Muscle layer of colon (tissue), 2 donors: ENCODE measurements around the gene DOCK3.
"Not testable (repeated sequence)": the region's sequence is repeated elsewhere in the genome, so short reads cannot be mapped to it uniquely, and the experiment has no call there.

ENCODE experiments used
- H3K27ac ChIP-seq: one replicate; pipeline ENCODE4 v1.7.0; 2013; ENCODE audit warnings: low read depth, mild to moderate bottlenecking, low read length, moderate library complexity
- H3K27me3 ChIP-seq, 2 donors: one replicate each; pipeline ENCODE4 v1.7.0; 2013; ENCODE audit warnings: low read length in 2 of 2, mild to moderate bottlenecking in 2 of 2; ENCODE audit not compliant: insufficient read depth in 2 of 2, control insufficient read depth in 1 of 2
- H3K36me3 ChIP-seq: one replicate; pipeline ENCODE4 v1.7.0; 2013; ENCODE audit warnings: mild to moderate bottlenecking, low read length; ENCODE audit not compliant: insufficient read depth
- H3K4me1 ChIP-seq: one replicate; pipeline ENCODE4 v1.7.0; 2013; ENCODE audit warnings: mild to moderate bottlenecking, low read length; ENCODE audit not compliant: insufficient read depth
- H3K4me3 ChIP-seq, 2 donors: one replicate each; pipeline ENCODE4 v1.7.0; 2013; ENCODE audit warnings: low read length in 2 of 2, low read depth in 1 of 2, mild to moderate bottlenecking in 1 of 2, moderate library complexity in 1 of 2
- H3K9ac ChIP-seq: one replicate; pipeline ENCODE4 v1.7.0; 2013; ENCODE audit warnings: low read length
- H3K9me3 ChIP-seq: one replicate; pipeline ENCODE4 v1.7.0; 2013; ENCODE audit warnings: mild to moderate bottlenecking, low read length
- donor health status: abdominal sarcoma.
- donor health status: Adenocarcinoma of cecum.

DOCK3 gene

DNA sequence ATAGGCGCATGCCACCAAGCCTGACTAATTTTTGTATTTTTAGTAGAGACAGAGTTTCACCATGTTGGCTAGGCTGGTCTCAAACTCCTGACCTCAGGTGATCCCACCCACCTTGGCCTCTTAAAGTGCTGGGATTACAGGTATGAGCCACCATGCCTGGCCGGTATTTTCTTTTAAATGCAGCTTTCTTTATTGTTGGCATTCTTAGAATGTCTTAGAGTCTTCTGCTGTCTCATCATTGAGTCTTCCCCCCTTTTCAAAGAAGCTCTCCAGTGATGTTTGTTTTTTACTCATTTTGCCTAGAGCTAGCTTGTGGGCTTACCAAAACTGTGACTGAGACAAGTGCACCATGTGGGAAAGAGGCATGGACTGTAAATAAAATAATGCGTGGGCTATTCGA is 13.9 kb downstream of the DOCK3 start:
- H3K9ac ChIP-seq, H3K27ac ChIP-seq, H3K9me3 ChIP-seq, H3K27me3 ChIP-seq, H3K36me3 ChIP-seq, H3K4me1 ChIP-seq, H3K4me3 ChIP-seq: not testable (repeated sequence)

DNA sequence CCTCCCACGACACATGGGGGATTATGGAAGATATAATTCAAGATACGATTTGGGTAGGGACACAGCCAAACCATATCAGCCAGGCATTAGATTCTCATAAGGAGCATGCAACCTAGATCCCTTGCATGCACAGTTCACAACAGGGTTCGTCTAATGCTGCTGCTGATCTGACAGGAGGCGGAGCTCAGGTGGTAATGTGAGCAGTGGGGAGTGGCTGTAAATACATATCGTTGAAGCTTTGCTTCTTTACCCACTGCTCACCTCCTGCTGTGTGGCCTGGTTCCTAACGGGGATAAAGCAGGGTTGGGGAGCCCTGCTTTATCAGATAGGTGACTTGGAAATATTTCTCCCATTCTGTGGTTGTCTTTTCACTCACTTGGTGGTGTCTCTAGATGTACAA is 14.8 kb downstream of the DOCK3 start:
- no peak overlapping the region for H3K9ac ChIP-seq
- H3K4me1 ChIP-seq, result no peaks in the 10 kb centered on the region
- H3K27ac ChIP-seq, result no peak overlapping the region
- H3K27me3 ChIP-seq, result no peaks in the 10 kb centered on the region
- no peaks in the 10 kb centered on the region for H3K36me3 ChIP-seq
- H3K4me3 ChIP-seq, result no peak overlapping the region
- H3K9me3 ChIP-seq, result no peaks in the 10 kb centered on the region

DNA sequence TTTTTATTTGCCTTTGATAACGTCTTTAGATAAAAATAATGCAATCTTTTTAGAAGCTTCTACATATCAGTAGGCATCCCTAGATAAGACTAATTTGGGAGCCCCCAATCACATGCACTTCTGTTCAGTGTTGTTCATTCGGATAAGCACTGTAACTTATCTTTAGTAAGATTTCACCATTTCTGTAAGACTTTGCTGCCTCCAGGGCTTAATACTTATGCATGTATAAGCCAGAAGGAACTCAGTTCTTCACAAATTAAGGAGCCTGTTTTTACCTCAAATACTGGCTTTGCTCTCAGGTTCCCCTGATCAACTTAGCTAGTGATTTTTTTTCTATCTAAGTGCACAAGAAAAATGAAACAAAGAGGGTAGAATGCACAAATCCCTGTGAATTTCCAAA is 20.3 kb downstream of the DOCK3 start:
- Histone ChIP-seq H3K4me1 (no peaks in the 10 kb centered on the region), H3K27me3 (no peaks in the 10 kb centered on the region), H3K27ac (no peak overlapping the region), H3K4me3 (no peak overlapping the region), H3K9ac (no peak overlapping the region), H3K36me3 (no peaks in the 10 kb centered on the region), H3K9me3 (no peaks in the 10 kb centered on the region)

DNA sequence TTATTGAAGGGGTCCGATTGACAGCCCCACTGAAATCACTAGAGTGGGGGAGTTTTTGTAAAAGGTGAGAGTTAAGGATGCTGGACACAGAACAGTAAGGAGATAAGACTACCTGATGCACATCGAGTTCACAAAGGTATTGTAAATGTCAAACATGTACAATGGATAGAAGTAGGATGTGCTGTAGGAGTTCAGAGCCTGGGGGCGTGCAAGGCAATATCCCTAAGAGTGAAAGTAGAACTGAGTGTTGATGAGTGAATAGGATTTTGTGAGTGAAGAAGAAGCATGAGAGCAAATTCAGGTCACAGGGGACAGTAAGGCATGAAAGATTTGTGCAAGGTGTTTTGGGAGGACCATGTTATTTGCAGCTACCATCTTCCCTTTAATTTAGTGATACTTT is 21.5 kb downstream of the DOCK3 start:
- H3K36me3 ChIP-seq, result no peaks in the 10 kb centered on the region
- H3K4me3 ChIP-seq, result no peak overlapping the region
- H3K27ac ChIP-seq, result no peak overlapping the region
- H3K27me3 ChIP-seq, result no peaks in the 10 kb centered on the region
- H3K9ac ChIP-seq, result no peak overlapping the region
- no peaks in the 10 kb centered on the region for H3K9me3 ChIP-seq
- no peaks in the 10 kb centered on the region for H3K4me1 ChIP-seq

DNA sequence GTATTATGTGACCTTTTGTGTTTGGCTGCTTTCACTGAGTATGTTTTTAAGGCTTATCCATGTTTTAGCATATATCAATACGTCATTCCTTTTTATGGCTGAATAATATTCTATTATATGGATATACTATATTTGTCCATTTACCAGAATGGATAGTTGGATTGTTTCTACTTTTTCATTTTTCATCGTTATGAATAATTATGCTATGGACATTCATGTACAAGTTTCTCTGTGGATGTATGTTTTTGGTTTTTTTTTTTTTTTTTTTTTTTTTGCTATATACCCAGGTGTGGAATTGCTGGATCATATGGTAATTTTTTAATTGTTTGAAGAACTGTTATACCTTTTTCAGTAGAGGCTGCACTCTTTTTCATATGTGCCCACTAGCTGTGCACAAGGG is 23.5 kb downstream of the DOCK3 start:
- Histone ChIP-seq H3K9ac (no peak overlapping the region), H3K4me1 (no peaks in the 10 kb centered on the region), H3K36me3 (no peaks in the 10 kb centered on the region), H3K4me3 (no peak overlapping the region), H3K27ac (no peak overlapping the region), H3K27me3 (no peaks in the 10 kb centered on the region), H3K9me3 (no peaks in the 10 kb centered on the region)

DNA sequence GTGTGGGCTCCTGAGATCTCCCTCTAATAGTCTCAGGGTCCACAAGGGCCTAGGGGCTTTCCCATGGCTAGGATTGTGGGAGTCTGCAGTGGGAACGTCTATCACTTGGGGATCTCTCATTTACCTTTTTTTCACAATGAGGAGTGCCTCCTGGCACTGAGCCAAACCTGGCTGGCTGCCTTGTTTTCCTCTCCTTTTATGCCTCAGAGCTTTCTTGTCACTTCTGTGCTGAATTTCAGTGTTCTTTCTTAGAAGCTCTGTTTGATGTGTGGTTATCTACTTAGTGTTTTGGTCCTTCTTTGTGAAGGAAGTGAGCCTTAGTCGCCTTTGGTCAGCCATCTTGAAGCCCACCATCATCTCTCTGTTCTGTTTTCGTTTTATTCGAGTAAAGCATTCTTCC is 33.9 kb downstream of the DOCK3 start:
- H3K27ac ChIP-seq, result no peak overlapping the region

DNA sequence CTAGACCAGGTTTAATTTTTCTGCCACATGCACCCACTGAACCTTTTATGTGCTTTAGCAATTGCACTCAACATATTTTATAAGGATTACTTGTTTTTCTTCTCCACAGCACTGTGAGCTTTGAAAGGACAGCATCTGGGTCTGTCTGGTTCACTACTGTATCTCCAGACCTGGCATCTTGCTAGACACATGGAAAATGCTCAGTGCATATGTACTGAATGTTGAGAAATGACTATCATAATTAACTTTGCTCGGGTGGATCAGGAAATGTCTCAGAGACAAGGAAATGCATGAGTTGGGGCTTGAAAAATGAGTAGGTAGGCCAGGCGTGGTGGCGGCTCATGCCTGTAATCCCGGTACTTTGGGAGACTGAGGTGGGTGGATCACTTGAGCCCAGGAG is 40.2 kb downstream of the DOCK3 start:
- H3K27me3 ChIP-seq, result no peaks in the 10 kb centered on the region
- no peaks in the 10 kb centered on the region for H3K9me3 ChIP-seq
- H3K27ac ChIP-seq, result no peak overlapping the region
- H3K9ac ChIP-seq, result no peak overlapping the region
- H3K36me3 ChIP-seq, result no peaks in the 10 kb centered on the region
- H3K4me1 ChIP-seq, result no peaks in the 10 kb centered on the region
- H3K4me3 ChIP-seq, result no peak overlapping the region

More for the DNA sequence above, 33.9 kb downstream of the DOCK3 start:
- H3K27me3 ChIP-seq, result no peaks in the 10 kb centered on the region
- no peak overlapping the region for H3K4me3 ChIP-seq
- no peaks in the 10 kb centered on the region for H3K36me3 ChIP-seq
- H3K9ac ChIP-seq, result no peak overlapping the region
- H3K9me3 ChIP-seq, result no peaks in the 10 kb centered on the region
- H3K4me1 ChIP-seq, result no peaks in the 10 kb centered on the region

DNA sequence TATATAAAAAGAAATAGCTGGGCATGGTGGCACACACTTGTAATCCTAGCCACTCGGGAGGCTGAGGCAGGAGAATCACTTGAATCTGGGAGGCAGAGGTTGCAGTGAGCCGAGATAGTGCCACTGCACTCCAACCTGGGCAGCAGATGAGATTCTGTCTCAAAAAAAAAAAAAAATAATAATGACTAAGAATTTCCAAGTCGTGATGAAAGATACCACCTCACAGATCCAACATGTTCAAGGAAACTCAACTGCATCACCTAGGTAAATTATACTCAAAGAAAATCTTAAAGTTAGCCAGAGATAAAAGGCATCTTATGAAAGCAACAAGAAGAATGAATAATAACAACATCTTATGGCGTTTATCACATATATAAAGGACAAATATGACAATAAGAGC is 50.1 kb downstream of the DOCK3 start:
- H3K27ac ChIP-seq, result no peak overlapping the region
- H3K27me3 ChIP-seq, result no peaks in the 10 kb centered on the region
- no peaks in the 10 kb centered on the region for H3K4me1 ChIP-seq
- no peaks in the 10 kb centered on the region for H3K36me3 ChIP-seq
- H3K4me3 ChIP-seq, result no peak overlapping the region
- no peak overlapping the region for H3K9ac ChIP-seq
- H3K9me3 ChIP-seq, result no peaks in the 10 kb centered on the region

DNA sequence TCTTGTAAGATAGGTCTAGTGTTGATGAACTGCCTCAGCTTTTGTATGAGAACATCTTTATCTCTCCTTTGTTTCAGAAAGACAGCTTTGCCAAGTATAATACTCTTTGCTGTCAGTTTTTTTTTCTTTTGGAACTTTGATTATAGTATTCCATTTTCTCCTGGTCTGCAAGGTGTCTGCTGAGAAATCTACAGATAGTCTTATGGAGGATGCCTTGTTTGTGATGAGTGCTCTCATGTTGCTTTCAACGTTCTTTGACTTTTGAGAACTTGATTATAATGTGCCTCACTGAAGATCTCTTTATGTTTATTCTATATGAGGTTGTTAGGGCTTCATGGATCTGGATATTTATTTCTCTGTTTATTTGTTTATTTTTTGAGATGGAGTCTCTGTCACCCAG is 60.3 kb downstream of the DOCK3 start:
- H3K9ac ChIP-seq, result no peak overlapping the region
- no peak overlapping the region for H3K4me3 ChIP-seq
- no peak overlapping the region for H3K27ac ChIP-seq

DNA sequence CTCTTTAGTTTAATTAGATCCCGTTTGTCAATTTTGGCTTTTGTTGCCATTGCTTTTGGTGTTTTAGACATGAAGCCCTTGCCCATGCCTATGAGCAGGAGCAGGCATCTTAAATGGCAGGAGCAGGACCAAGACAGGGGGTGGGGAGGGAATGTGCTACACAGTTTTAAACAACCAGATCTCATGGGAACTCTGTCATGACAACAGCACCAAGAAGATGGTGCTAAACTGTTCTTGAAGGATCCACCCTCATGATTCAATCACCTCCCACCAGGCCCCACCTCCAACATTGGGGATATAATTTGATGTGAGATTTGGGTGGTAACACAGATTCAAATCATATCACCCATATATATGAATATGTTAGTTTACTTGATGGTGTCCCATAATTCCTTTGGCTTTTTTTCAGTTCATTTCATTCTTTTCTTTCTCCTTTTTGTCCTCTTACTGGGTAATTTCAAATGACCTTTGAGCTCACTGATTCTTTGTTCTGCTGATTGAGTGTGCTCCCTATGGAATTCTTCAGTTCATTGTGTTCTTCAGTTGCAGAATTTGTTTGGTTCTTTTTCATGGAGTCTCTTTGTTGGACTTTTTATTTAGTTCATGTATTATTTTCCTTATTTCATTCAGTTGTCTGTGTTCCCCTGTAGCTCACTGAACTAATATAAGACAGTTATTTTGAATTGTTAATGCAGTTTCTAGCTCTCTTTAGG is 62.6 kb downstream of the DOCK3 start:
- no peak overlapping the region for H3K27ac ChIP-seq
- no peaks in the 10 kb centered on the region for H3K9me3 ChIP-seq
- no peaks in the 10 kb centered on the region for H3K4me1 ChIP-seq
- H3K27me3 ChIP-seq, result no peaks in the 10 kb centered on the region
- H3K9ac ChIP-seq, result no peak overlapping the region
- H3K4me3 ChIP-seq, result no peak overlapping the region
- no peaks in the 10 kb centered on the region for H3K36me3 ChIP-seq

More for the DNA sequence above, 60.3 kb downstream of the DOCK3 start:
- Histone ChIP-seq H3K9me3 (no peaks in the 10 kb centered on the region), H3K36me3 (no peaks in the 10 kb centered on the region), H3K27me3 (no peaks in the 10 kb centered on the region), H3K4me1 (no peaks in the 10 kb centered on the region)

DNA sequence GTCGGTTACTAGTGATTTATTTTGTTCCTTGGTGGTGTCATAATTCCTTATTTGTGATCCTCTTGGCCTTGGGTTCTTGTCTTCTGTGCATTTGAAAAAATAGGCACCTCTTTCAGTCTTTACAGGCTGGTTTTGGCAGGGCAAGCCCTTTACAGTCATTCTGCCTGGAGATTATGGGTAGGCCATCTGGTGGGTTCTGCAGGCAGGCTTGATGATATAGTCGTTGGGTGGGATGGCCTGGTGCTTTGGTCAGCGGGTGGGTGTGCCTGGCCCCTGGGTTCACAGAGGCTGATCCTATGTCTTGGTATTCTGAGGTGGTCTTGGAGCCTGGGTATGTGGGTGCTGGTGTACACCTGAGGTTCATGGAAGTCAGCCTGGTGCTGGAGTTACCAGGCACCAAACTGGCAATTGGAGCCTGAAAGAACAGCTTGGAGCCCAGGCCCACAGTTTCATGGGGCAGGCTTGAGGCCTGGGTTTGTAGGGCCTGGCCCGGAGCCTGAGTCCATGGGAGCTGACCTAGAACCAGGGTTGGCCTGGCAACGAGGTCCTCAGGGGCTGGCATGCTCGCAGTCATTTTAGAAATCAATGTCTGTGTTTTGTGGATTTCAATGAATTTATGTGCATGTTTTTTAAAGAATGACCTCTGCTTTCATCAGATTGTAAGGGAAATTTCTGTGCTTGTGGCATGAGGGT is 63.3 kb downstream of the DOCK3 start:
- H3K27me3 ChIP-seq, result no peaks in the 10 kb centered on the region
- H3K4me3 ChIP-seq, result no peak overlapping the region
- no peak overlapping the region for H3K9ac ChIP-seq
- no peaks in the 10 kb centered on the region for H3K4me1 ChIP-seq
- H3K9me3 ChIP-seq, result no peaks in the 10 kb centered on the region
- H3K36me3 ChIP-seq, result no peaks in the 10 kb centered on the region
- no peak overlapping the region for H3K27ac ChIP-seq

DNA sequence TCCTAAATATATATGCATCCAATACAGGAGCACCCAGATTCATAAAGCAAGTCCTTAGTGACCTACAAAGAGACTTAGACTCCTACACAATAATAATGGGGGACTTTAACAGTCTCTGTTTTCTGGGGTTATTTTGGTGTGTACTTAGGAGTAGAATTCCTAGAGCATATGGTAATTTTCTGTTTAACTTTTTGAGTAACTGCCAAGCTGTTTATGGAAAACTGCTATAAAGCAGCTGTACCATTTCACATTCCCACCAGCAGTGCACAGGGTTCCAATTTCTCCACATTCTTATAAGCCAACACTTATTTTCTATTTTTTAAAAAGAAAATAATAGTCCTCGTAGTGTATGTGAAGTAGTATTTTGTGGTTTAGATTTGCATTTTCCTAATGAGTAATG is 68.9 kb downstream of the DOCK3 start:
- H3K27me3 ChIP-seq, result no peaks in the 10 kb centered on the region
- H3K9ac ChIP-seq, result no peak overlapping the region
- H3K9me3 ChIP-seq, result no peaks in the 10 kb centered on the region
- no peak overlapping the region for H3K4me3 ChIP-seq
- H3K4me1 ChIP-seq, result no peaks in the 10 kb centered on the region
- no peaks in the 10 kb centered on the region for H3K36me3 ChIP-seq
- H3K27ac ChIP-seq, result no peak overlapping the region
